Measurements from ENCODE around the gene SLC4A2.

DNA sequence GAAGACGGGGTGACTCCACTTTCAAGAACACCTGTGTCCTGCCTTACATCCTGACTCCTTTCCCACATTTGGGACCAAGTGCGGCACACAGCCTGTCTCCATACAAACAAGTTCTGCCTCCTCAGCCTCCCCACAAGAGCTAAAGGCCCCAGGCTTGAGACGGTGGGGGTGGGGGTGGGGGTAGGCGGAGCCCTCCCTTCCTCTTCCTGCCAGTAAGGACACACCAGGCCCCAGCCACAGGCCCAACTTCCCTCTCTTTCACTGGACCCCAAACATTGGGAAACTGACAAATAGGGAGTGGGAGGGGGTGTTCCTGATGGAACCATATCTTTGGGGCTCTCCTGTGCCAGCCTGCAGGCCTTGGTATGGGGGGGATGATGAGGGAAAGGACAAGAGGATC lies 6.3 kb upstream of the SLC4A2 start:
- TF ChIP-seq, protein P1, sequence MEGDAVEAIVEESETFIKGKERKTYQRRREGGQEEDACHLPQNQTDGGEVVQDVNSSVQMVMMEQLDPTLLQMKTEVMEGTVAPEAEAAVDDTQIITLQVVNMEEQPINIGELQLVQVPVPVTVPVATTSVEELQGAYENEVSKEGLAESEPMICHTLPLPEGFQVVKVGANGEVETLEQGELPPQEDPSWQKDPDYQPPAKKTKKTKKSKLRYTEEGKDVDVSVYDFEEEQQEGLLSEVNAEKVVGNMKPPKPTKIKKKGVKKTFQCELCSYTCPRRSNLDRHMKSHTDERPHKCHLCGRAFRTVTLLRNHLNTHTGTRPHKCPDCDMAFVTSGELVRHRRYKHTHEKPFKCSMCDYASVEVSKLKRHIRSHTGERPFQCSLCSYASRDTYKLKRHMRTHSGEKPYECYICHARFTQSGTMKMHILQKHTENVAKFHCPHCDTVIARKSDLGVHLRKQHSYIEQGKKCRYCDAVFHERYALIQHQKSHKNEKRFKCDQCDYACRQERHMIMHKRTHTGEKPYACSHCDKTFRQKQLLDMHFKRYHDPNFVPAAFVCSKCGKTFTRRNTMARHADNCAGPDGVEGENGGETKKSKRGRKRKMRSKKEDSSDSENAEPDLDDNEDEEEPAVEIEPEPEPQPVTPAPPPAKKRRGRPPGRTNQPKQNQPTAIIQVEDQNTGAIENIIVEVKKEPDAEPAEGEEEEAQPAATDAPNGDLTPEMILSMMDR (IDR thresholded peaks at IDR 0.05), result no peak
- no peak for TF ChIP-seq POLR2A (IDR thresholded peaks at IDR 0.05)
